H1 (cell line): ENCODE data around the gene RPN2. TPM values are rescaled to one million over a fixed set of nuclear protein-coding genes. Genes with fewer than 3 reads are reported as not detected.

Experiments used
- CTCF ChIA-PET: fragments of 300-600 bp; sonication (Branson Sonifier 250); formaldehyde crosslinking; loops from one replicate; lab custom pipeline; 2021; ENCODE audit not compliant: partially characterized antibody; lab: Charles Lee
- POLR2A ChIA-PET: fragments of 300-600 bp; sonication (Branson Sonifier 250); formaldehyde crosslinking; loops from one replicate; lab custom pipeline; 2021; ENCODE audit warnings: inconsistent platforms; ENCODE audit not compliant: partially characterized antibody; lab: Charles Lee
- DNase-seq, 2 experiments: peaks; one replicate each; pipeline versions ENCODE4 v3.0.0 to v3.0.0-alpha.2; 2010 to 2022; ENCODE audit warnings: low spot score in 2 of 2, low read depth in 1 of 2, mixed read lengths in 1 of 2
- FAIRE-seq: peaks from 2 replicates; lab custom pipeline; 2011; peaks lifted over from hg19 to GRCh38; lab: Jason Lieb, UNC
- H2AFZ ChIP-seq: 2 replicates; pipeline ENCODE4 v1.8.1; 2012; ENCODE audit warnings: low read length, inconsistent platforms
- H2AK5ac ChIP-seq: 2 replicates; pipeline ENCODE4 v1.6.1; 2013; ENCODE audit warnings: low read depth, low read length
- H2BK120ac ChIP-seq: replicated peaks from 2 replicates; pipeline ENCODE3; 2013; ENCODE audit warnings: low read depth, low read length, inconsistent platforms
- H2BK12ac ChIP-seq: 2 replicates; pipeline ENCODE4 v1.6.1; 2013; ENCODE audit warnings: low read depth, low read length
- H2BK15ac ChIP-seq: 2 replicates; pipeline ENCODE4 v1.6.1; 2013; ENCODE audit warnings: low read length
- H2BK20ac ChIP-seq: 2 replicates; pipeline ENCODE4 v1.6.1; 2013; ENCODE audit warnings: low read length
- H2BK5ac ChIP-seq: 2 replicates; pipeline ENCODE4 v1.6.1; 2013; ENCODE audit warnings: low read depth, low read length
- H3K14ac ChIP-seq: 2 replicates; pipeline ENCODE4 v1.6.1; 2013; ENCODE audit warnings: inconsistent platforms; ENCODE audit not compliant: insufficient read length
- H3K18ac ChIP-seq: 2 replicates; pipeline ENCODE4 v1.6.1; 2013; ENCODE audit warnings: low read length; ENCODE audit errors: extremely low read depth
- H3K23ac ChIP-seq: 2 replicates; pipeline ENCODE4 v1.6.1; 2013; ENCODE audit warnings: inconsistent platforms; ENCODE audit not compliant: insufficient read length
- H3K23me2 ChIP-seq: 2 replicates; pipeline ENCODE4 v1.6.1; 2013; ENCODE audit warnings: low read depth, low read length
- H3K27ac ChIP-seq: 2 replicates; pipeline ENCODE4 v1.6.1; 2011; ENCODE audit warnings: low read depth, low read length, inconsistent platforms
- H3K27me3 ChIP-seq, 4 experiments: replicated peaks in 1 of 4; 1 replicate in 1 of 4; 2 replicates in 3 of 4; pipeline versions ENCODE4 v1.6.1 to v1.8.1; 2011 to 2013; ENCODE audit warnings: low read length in 3 of 4, mild to moderate bottlenecking in 3 of 4, inconsistent platforms in 2 of 4, mixed read lengths in 2 of 4, moderate library complexity in 1 of 4; ENCODE audit not compliant: control insufficient read depth in 3 of 4, insufficient read depth in 3 of 4; ENCODE audit errors: extremely low read depth in 1 of 4
- H3K36me3 ChIP-seq, 4 experiments: 2 replicates each; pipeline versions ENCODE4 v1.6.1 to v1.8.1; 2011 to 2013; ENCODE audit warnings: mild to moderate bottlenecking in 4 of 4, low read length in 3 of 4, moderate library complexity in 2 of 4, control low read depth in 1 of 4, inconsistent platforms in 1 of 4; ENCODE audit not compliant: insufficient read depth in 4 of 4, control insufficient read depth in 2 of 4
- H3K4ac ChIP-seq: replicated peaks from 2 replicates; pipeline ENCODE3; 2013; ENCODE audit warnings: low read length, low read depth, mixed read lengths, inconsistent platforms; ENCODE audit not compliant: insufficient read length
- H3K4me1 ChIP-seq, 4 experiments: replicated peaks in 1 of 4; 1 replicate in 1 of 4; 2 replicates in 3 of 4; pipeline versions ENCODE4 v1.6.1 to v1.8.1; 2011 to 2013; ENCODE audit warnings: low read length in 3 of 4, inconsistent platforms in 2 of 4, mixed read lengths in 1 of 4; ENCODE audit not compliant: insufficient read depth in 4 of 4, control insufficient read depth in 3 of 4
- H3K4me2 ChIP-seq, 2 experiments: 2 replicates each; pipeline versions ENCODE4 v1.6.1 to v1.8.1; 2011 to 2013; ENCODE audit warnings: low read depth in 2 of 2, low read length in 2 of 2, control low read depth in 1 of 2, inconsistent platforms in 1 of 2, mild to moderate bottlenecking in 1 of 2; ENCODE audit not compliant: insufficient read depth in 1 of 2
- H3K4me3 ChIP-seq, 4 experiments: fragments of 200-600, 300-600 bp in 1 of 4; sonication (generic), shearing (Covaris generic), sonication (Bioruptor Twin) in 1 of 4; 2 replicates each; pipeline versions ENCODE4 v1.5.1 to v1.8.1; 2011 to 2016; ENCODE audit warnings: low read length in 4 of 4, low read depth in 3 of 4, control low read depth in 2 of 4, inconsistent platforms in 2 of 4, mild to moderate bottlenecking in 2 of 4, mixed read lengths in 1 of 4, moderate library complexity in 1 of 4; ENCODE audit not compliant: insufficient read depth in 2 of 4; ENCODE audit errors: extremely low read depth in 1 of 4
- H3K56ac ChIP-seq: replicated peaks from 2 replicates; pipeline ENCODE3; 2013; ENCODE audit warnings: low read depth, mild to moderate bottlenecking, mixed read lengths, low read length, inconsistent platforms; ENCODE audit not compliant: insufficient read length
- H3K79me1 ChIP-seq: 2 replicates; pipeline ENCODE4 v1.6.1; 2013; ENCODE audit warnings: low read depth, low read length, control low read depth
- H3K79me2 ChIP-seq, 2 experiments: 2 replicates each; pipeline versions ENCODE4 v1.6.1 to v1.8.1; 2012 to 2013; ENCODE audit warnings: low read length in 2 of 2, mild to moderate bottlenecking in 2 of 2, inconsistent platforms in 1 of 2; ENCODE audit not compliant: insufficient read depth in 2 of 2, control insufficient read depth in 1 of 2
- H3K9ac ChIP-seq, 4 experiments: replicated peaks in 1 of 4; 1 replicate in 1 of 4; 2 replicates in 3 of 4; pipeline versions ENCODE4 v1.6.1 to v1.8.1; 2011 to 2013; ENCODE audit warnings: low read depth in 3 of 4, low read length in 3 of 4, control low read depth in 2 of 4, mild to moderate bottlenecking in 2 of 4, moderate library complexity in 2 of 4, inconsistent platforms in 1 of 4; ENCODE audit errors: extremely low read depth in 1 of 4
- H3K9me3 ChIP-seq, 2 experiments: 2 replicates each; pipeline versions ENCODE4 v1.6.1 to v1.8.1; 2012 to 2013; ENCODE audit warnings: mild to moderate bottlenecking in 2 of 2, moderate library complexity in 2 of 2, control low read depth in 1 of 2, inconsistent platforms in 1 of 2, low read depth in 1 of 2, low read length in 1 of 2, mixed read lengths in 1 of 2; ENCODE audit not compliant: insufficient read depth in 2 of 2
- H4K20me1 ChIP-seq, 2 experiments: replicated peaks in 1 of 2; 2 replicates each; pipeline versions ENCODE3 to v1.8.1; 2011 to 2013; ENCODE audit warnings: inconsistent platforms in 2 of 2, low read length in 2 of 2, mild to moderate bottlenecking in 1 of 2; ENCODE audit not compliant: insufficient read depth in 2 of 2, control insufficient read depth in 1 of 2
- H4K5ac ChIP-seq: 2 replicates; pipeline ENCODE4 v1.6.1; 2013; ENCODE audit warnings: low read length, low read depth, mixed read lengths, inconsistent platforms; ENCODE audit not compliant: insufficient read length
- H4K8ac ChIP-seq: 2 replicates; pipeline ENCODE4 v1.8.0; 2013; ENCODE audit warnings: mild to moderate bottlenecking, moderate library complexity, low read length, inconsistent platforms; ENCODE audit not compliant: insufficient read depth; ENCODE audit errors: extremely low read depth
- H4K91ac ChIP-seq: replicated peaks from 2 replicates; pipeline ENCODE3; 2013; ENCODE audit warnings: low read length, mixed read lengths, inconsistent platforms; ENCODE audit not compliant: insufficient read length
- WGBS, 2 experiments: shearing (Covaris generic) in 1 of 2; methylation state at CpG; one replicate each; pipeline versions ENCODE4 v1.1.6 to v1.1.7; 2013 to 2015; ENCODE audit warnings: low lambda C conversion rate in 2 of 2, mixed read lengths in 2 of 2, inconsistent platforms in 1 of 2, low coverage in 1 of 2, missing lambda C conversion rate in 1 of 2; ENCODE audit not compliant: insufficient replicate concordance in 2 of 2, insufficient coverage in 1 of 2, insufficient read length in 1 of 2; ENCODE audit errors: extremely low coverage in 1 of 2, missing lambda C conversion rate in 1 of 2; 5-methylcytosine and 5-hydroxymethylcytosine counted together
- polyA plus RNA-seq, 7 experiments: library from polyadenylated mRNA; depleted of rRNA in 3 of 7; stranded (reverse) in 5 of 7; unstranded in 2 of 7; fragments of >200 nt in 5 of 7; fragments of 200-250 nt in 2 of 7; gene quantifications; 1 replicate in 5 of 7; 2 replicates in 1 of 7; 4 replicates in 1 of 7; pipeline versions ENCODE4 v1.2.1 to v1.2.3, GENCODE V29; 2011 to 2013; ENCODE audit warnings: missing spikeins in 2 of 7, mixed read lengths in 2 of 7
- total RNA-seq: library from RNA; stranded (reverse); fragmentation: NEBNext Ultra II Directional; extraction: Animal tissue kit (Norgen Biotek cat#: 25700); gene quantifications from 2 replicates; pipeline ENCODE4 v1.2.1, GENCODE V29; 2021

Gene RPN2
- total and polyA plus RNA-seq, 2 of the 8 experiments (the other 6 are each of a cell fraction or from before 2014, with no cell fraction given): 236 to 379 TPM

DNA sequence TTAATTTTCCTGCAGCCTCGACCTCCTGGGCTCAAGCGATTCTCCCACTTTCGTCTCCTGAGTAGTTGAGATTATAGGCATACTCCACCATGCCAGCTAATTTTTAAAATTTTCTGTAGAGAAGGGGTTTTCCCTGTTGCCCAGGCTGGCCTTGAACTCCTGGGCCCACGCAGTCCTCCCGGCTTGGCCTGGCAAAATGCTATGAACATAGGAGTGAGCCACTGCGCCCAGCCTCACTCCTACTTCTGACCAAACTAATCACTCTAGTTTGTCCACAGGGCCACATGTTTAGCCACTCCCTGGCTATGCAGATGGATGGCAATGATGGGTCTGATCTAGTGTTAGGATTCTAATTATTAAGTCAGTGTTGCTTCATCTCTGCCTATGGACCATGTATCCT lies 31.9 kb upstream of the RPN2 start:
- Histone ChIP-seq H4K91ac (no peak overlapping the region), H2BK15ac (no peak overlapping the region), H4K8ac (no peak overlapping the region), H2BK20ac (no peak overlapping the region), H3K79me1 (no peaks in the 10 kb centered on the region), H3K56ac (no peak overlapping the region), H3K9me3 (peaks cover 0 to 12% of the 10 kb centered on the region in 2 experiments; a peak in 1 of 4 replicates), H3K4me2 (no peak overlapping the region), H2BK12ac (no peak overlapping the region), H3K27ac (no peak overlapping the region), H3K23ac (no peak overlapping the region), H3K79me2 (no peaks in the 10 kb centered on the region), H2BK120ac (no peak overlapping the region), H3K36me3 (no peaks in the 10 kb centered on the region), H3K23me2 (no peaks in the 10 kb centered on the region), H3K4me3 (no peak overlapping the region), H3K27me3 (no peaks in the 10 kb centered on the region), H2BK5ac (no peak overlapping the region), H3K14ac (no peak overlapping the region), H3K4ac (no peak overlapping the region), H3K9ac (no peak overlapping the region), H2AFZ (no peak overlapping the region), H3K18ac (no peak overlapping the region), H4K5ac (no peak overlapping the region), H3K4me1 (no peaks in the 10 kb centered on the region), H2AK5ac (no peak overlapping the region), H4K20me1 (no peaks in the 10 kb centered on the region)
- no peak for FAIRE-seq
- POLR2A ChIA-PET: interaction anchor here (1.6 to 2.0 kb wide), 2 partner anchors 16 to 32 kb away, joined by 3 to 4 read pairs; partner anchors contain the start of genes MROH8 and RPN2
- no peak for DNase-seq
- CTCF ChIA-PET: interaction anchor here (1.0 kb wide), 1 partner anchor 10 kb away, joined by 3 read pairs; no protein-coding TSS in a partner anchor
- 95% methylated on average over 6 of the region's 6 CpGs; no CpG with 5 or more reads in 1 of the 2 experiments for WGBS, 2 experiments
